Suprapubic skin (tissue), 4 donors: ENCODE measurements around the gene MOXD1. TPM values are rescaled to one million over a fixed set of nuclear protein-coding genes. Genes with fewer than 3 reads are reported as not detected.

Source experiments
- DNase-seq, 2 donors: peaks; one replicate each; pipeline ENCODE4 v3.0.0-alpha.2; 2019; ENCODE audit warnings: low spot score in 2 of 2
- H3K27ac ChIP-seq: fragments of 200-600 bp; sonication (generic); one replicate; pipeline ENCODE4 v1.5.1; 2019
- H3K27me3 ChIP-seq: fragments of 200-600 bp; sonication (generic); one replicate; pipeline ENCODE4 v1.5.1; 2019
- H3K36me3 ChIP-seq: fragments of 200-600 bp; sonication (generic); one replicate; pipeline ENCODE4 v1.5.1; 2019
- H3K4me1 ChIP-seq: fragments of 200-600 bp; sonication (generic); one replicate; pipeline ENCODE4 v1.5.1; 2019
- H3K4me3 ChIP-seq: fragments of 200-600 bp; sonication (generic); one replicate; pipeline ENCODE4 v1.5.1; 2019; ENCODE audit warnings: mild to moderate bottlenecking
- H3K9me3 ChIP-seq: fragments of 200-600 bp; sonication (generic); one replicate; pipeline ENCODE4 v1.5.1; 2019
- EP300 ChIP-seq: sonication (generic); formaldehyde crosslinking; IDR thresholded peaks from one replicate; pipeline ENCODE4 v1.6.1; 2017; ENCODE audit warnings: antibody characterized with exemption
- POLR2A ChIP-seq, 2 donors: fragments of 450-650 bp; IDR thresholded peaks; one replicate each; pipeline ENCODE4 v1.6.1; 2017; ENCODE audit warnings: antibody characterized with exemption in 2 of 2, mild to moderate bottlenecking in 2 of 2, moderate library complexity in 2 of 2
- POLR2AphosphoS5 ChIP-seq, 3 donors: sonication (generic); formaldehyde crosslinking; IDR thresholded peaks; one replicate each; pipeline ENCODE4 v1.6.1; 2017; ENCODE audit warnings: antibody characterized with exemption in 3 of 3
- WGBS: methylation state at CpG from one replicate; pipeline ENCODE4 v1.1.5; 2018; 5-methylcytosine and 5-hydroxymethylcytosine counted together
- total RNA-seq, 4 donors: library from RNA; depleted of rRNA; stranded (reverse); fragments of >200 nt; gene quantifications; one replicate each; pipeline ENCODE4 v1.1.0, GENCODE V29; 2016
- TF ChIP-seq, protein P1 (sequence below), 2 donors: fragments of 200-600 bp in 1 of 2; fragments of 450-650 bp in 1 of 2; sonication (generic) in 1 of 2; IDR thresholded peaks; one replicate each; pipeline ENCODE4 v1.5.1; 2016 to 2019; ENCODE audit warnings: antibody characterized with exemption in 2 of 2, mild to moderate bottlenecking in 1 of 2, moderate library complexity in 1 of 2

Gene MOXD1
- total RNA-seq, 4 donors from 2014 or later, result 16.7 to 25.9 (median 21.0) TPM

GRCh38 chr6:132399376-132400074 is 1.8 kb downstream of the MOXD1 start:
- Histone ChIP-seq H3K36me3 (no peaks in the 10 kb centered on the region), H3K27ac (no peak overlapping the region), H3K27me3 (peaks cover 22% of the 10 kb centered on the region), H3K4me3 (peak overlapping the region; percentile 90), H3K9me3 (peaks cover 8% of the 10 kb centered on the region), H3K4me1 (peaks cover 17% of the 10 kb centered on the region)
- WGBS, result 60% methylated on average over 4 of the region's 4 CpGs
- no peak for DNase-seq
- TF ChIP-seq POLR2A (IDR thresholded peaks at IDR 0.05), result no peak
- TF ChIP-seq, protein P1, sequence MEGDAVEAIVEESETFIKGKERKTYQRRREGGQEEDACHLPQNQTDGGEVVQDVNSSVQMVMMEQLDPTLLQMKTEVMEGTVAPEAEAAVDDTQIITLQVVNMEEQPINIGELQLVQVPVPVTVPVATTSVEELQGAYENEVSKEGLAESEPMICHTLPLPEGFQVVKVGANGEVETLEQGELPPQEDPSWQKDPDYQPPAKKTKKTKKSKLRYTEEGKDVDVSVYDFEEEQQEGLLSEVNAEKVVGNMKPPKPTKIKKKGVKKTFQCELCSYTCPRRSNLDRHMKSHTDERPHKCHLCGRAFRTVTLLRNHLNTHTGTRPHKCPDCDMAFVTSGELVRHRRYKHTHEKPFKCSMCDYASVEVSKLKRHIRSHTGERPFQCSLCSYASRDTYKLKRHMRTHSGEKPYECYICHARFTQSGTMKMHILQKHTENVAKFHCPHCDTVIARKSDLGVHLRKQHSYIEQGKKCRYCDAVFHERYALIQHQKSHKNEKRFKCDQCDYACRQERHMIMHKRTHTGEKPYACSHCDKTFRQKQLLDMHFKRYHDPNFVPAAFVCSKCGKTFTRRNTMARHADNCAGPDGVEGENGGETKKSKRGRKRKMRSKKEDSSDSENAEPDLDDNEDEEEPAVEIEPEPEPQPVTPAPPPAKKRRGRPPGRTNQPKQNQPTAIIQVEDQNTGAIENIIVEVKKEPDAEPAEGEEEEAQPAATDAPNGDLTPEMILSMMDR (IDR thresholded peaks at IDR 0.05), result no peak
- TF ChIP-seq EP300, result no peak
- no peak for TF ChIP-seq POLR2AphosphoS5 (IDR thresholded peaks at IDR 0.05)

GRCh38 chr6:132395015-132395597 is 6.2 kb downstream of the MOXD1 start:
- WGBS, result 98% methylated on average over 2 of the region's 2 CpGs
- Histone ChIP-seq H3K27ac (no peak overlapping the region), H3K4me1 (peaks cover 4% of the 10 kb centered on the region), H3K27me3 (no peaks in the 10 kb centered on the region), H3K36me3 (no peaks in the 10 kb centered on the region), H3K4me3 (no peak overlapping the region), H3K9me3 (peaks cover 8% of the 10 kb centered on the region)
- no peak for DNase-seq
- TF ChIP-seq EP300 (no peak), POLR2AphosphoS5 (IDR thresholded peaks at IDR 0.05) (no peak), POLR2A (IDR thresholded peaks at IDR 0.05) (no peak)
- TF ChIP-seq, protein P1 (IDR thresholded peaks at IDR 0.05), result no peak

- no peak for TF ChIP-seq POLR2AphosphoS5 (IDR thresholded peaks at IDR 0.05)
- no peak for TF ChIP-seq POLR2A (IDR thresholded peaks at IDR 0.05)
- Histone ChIP-seq H3K9me3 (peaks cover 8% of the 10 kb centered on the region), H3K4me3 (no peak overlapping the region), H3K4me1 (peaks cover 7% of the 10 kb centered on the region), H3K36me3 (no peaks in the 10 kb centered on the region), H3K27me3 (no peaks in the 10 kb centered on the region), H3K27ac (peak overlapping the region; percentile 51)
- DNase-seq, result no peak
- WGBS, result 95% methylated on average over 2 of the region's 2 CpGs
Measured at GRCh38 chr6:132392792-132393191, 8.5 kb downstream of the MOXD1 start.

DNA sequence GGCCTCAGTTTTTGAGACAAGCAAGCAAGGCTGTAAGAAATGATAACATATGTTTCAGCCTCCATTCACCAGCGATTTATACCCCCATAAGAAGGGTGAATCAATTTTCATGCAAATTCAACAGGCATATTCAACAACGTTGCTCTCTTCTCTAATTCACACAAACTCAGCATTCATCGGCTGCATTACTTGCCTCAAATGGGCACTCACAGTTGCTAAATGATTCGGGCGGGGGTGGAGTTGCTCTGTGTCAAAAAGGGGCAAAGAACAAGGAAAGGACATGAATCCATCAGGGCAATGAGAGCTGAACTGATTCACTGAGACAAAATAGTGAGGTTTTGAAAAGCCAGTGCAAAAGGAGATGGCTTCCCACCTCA is 9.0 kb downstream of the MOXD1 start:
- Histone ChIP-seq H3K4me1 (peaks cover 7% of the 10 kb centered on the region), H3K9me3 (peaks cover 8% of the 10 kb centered on the region), H3K27ac (peak overlapping the region; percentile 51), H3K4me3 (no peak overlapping the region), H3K27me3 (no peaks in the 10 kb centered on the region), H3K36me3 (no peaks in the 10 kb centered on the region)
- no peak for DNase-seq
- TF ChIP-seq, protein P1 (IDR thresholded peaks at IDR 0.05), result no peak
- TF ChIP-seq POLR2A (IDR thresholded peaks at IDR 0.05) (no peak), POLR2AphosphoS5 (IDR thresholded peaks at IDR 0.05) (no peak), EP300 (no peak)
- 70% methylated on average over 5 of the region's 5 CpGs for WGBS

GRCh38 chr6:132391391-132392269 is 9.6 kb downstream of the MOXD1 start:
- TF ChIP-seq, protein P1 (IDR thresholded peaks at IDR 0.05), result no peak
- TF ChIP-seq POLR2A (IDR thresholded peaks at IDR 0.05), result no peak
- TF ChIP-seq POLR2AphosphoS5 (IDR thresholded peaks at IDR 0.05), result peak in 1 of 3 donors; percentile 27
- no peak for TF ChIP-seq EP300
- no peaks in the 10 kb centered on the region for H3K27me3 ChIP-seq
- peaks cover 8% of the 10 kb centered on the region for H3K9me3 ChIP-seq
- 46% methylated on average over 12 of the region's 12 CpGs for WGBS
- peak overlapping the region; percentile 51 for H3K27ac ChIP-seq
- no peak for DNase-seq
- peaks cover 7% of the 10 kb centered on the region for H3K4me1 ChIP-seq
- no peak overlapping the region for H3K4me3 ChIP-seq
- H3K36me3 ChIP-seq, result no peaks in the 10 kb centered on the region
